Right lobe of liver (tissue), 6 donors: ENCODE measurements around the gene FLRT1. TPM values are rescaled to one million over a fixed set of nuclear protein-coding genes. Genes with fewer than 3 reads are reported as not detected.
"Not testable (repeated sequence)": the region's sequence is repeated elsewhere in the genome, so short reads cannot be mapped to it uniquely, and the experiment has no call there.

Experiments
- ATAC-seq, 4 donors: fragments of 200-7000 bp; cut with Tn5 transposase; one replicate each; pipeline ENCODE4 v1.9.1; 2020; ENCODE audit warnings: mild to moderate bottlenecking in 4 of 4, moderate library complexity in 4 of 4
- DNase-seq, 3 donors: peaks; one replicate each; pipeline ENCODE4 v3.0.0-alpha.2; 2020
- H3K27ac ChIP-seq, 3 donors: fragments of 200-600 bp; one replicate each; pipeline ENCODE4 v1.8.0; 2022
- H3K27me3 ChIP-seq, 2 donors: fragments of 200-600 bp; one replicate each; pipeline ENCODE4 v1.8.0; 2022
- H3K36me3 ChIP-seq, 4 donors: fragments of 200-600 bp; sonication (generic) in 1 of 4; one replicate each; pipeline versions ENCODE4 v1.5.1 to v1.8.0; 2017 to 2022; ENCODE audit warnings: control low read depth in 1 of 4
- H3K4me1 ChIP-seq, 4 donors: fragments of 200-600 bp; sonication (generic) in 1 of 4; one replicate each; pipeline versions ENCODE4 v1.5.1 to v1.8.0; 2017 to 2022; ENCODE audit warnings: control low read depth in 1 of 4
- H3K4me3 ChIP-seq, 3 donors: fragments of 200-600 bp; one replicate each; pipeline ENCODE4 v1.8.0; 2022
- H3K9me3 ChIP-seq, 4 donors: fragments of 200-600 bp; sonication (generic) in 1 of 4; one replicate each; pipeline versions ENCODE4 v1.5.1 to v1.8.0; 2017 to 2022; ENCODE audit warnings: control low read depth in 1 of 4
- POLR2A ChIP-seq: fragments of 450-650 bp; IDR thresholded peaks from one replicate; pipeline ENCODE4 v1.6.1; 2017; ENCODE audit warnings: antibody characterized with exemption, mild to moderate bottlenecking
- WGBS: methylation state at CpG from one replicate; pipeline ENCODE4 v1.1.6; 2018; ENCODE audit warnings: low coverage, low lambda C conversion rate; ENCODE audit not compliant: insufficient coverage; ENCODE audit errors: missing lambda C conversion rate; 5-methylcytosine and 5-hydroxymethylcytosine counted together
- intact Hi-C, 2 donors: fragments of 100-400 bp; cut with DNase I; formaldehyde crosslinking; loops; one replicate each; pipeline versions ENCODE4 v1.11.2 to v1.14.1; 2022
- total RNA-seq, 6 experiments: library from RNA; depleted of rRNA in 2 of 6; stranded (reverse); fragments of >200 nt in 2 of 6; fragmentation: NEBNext Ultra II Directional in 3 of 6; extraction: Animal tissue kit (Norgen Biotek cat#: 25700) in 3 of 6; gene quantifications; one replicate each; pipeline versions ENCODE4 v1.1.0 to v1.2.4, GENCODE V29; 2016 to 2023
- TF ChIP-seq, protein P1 (sequence below), 4 donors: fragments of 200-600 bp in 3 of 4; fragments of 450-650 bp in 1 of 4; IDR thresholded peaks; one replicate each; pipeline versions ENCODE4 v1.5.1 to v1.8.0; 2016 to 2022; ENCODE audit warnings: antibody characterized with exemption in 4 of 4, mild to moderate bottlenecking in 2 of 4
- donor health status: DM: no; HTN: yes; CAD: no.
- donor health status: DM: no; HTN: no; CAD: no.
- donor health status: DM: no; HTN: no; CAD: no.
- donor health status: DM: no; HTN: yes; CAD: no.
- donor health status: DM: no; HTN: yes; CAD: no.

Gene FLRT1
- total RNA-seq, 6 experiments from 2014 or later: 0.12 TPM; not detected in 5

DNA sequence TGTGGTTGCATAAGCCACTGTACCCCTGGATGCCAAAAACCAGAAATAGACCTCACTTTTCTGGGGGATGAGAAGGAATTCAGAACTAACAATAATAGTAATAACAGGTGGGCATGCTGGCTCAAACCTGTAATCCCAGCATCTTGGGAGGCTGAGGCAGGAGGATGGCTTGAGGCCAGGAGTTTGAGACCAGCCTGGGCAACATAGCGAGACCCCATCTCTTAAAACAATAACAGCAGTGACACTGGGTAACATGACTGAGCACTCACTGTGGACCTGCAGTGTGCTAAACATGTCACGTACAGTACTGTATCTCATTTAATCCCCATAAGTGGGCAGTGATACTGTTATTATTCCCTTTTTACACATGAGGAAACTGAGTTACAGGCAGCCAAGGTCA lies 10.0 kb downstream of the FLRT1 start:
- Histone ChIP-seq H3K36me3 (no peaks in the 10 kb centered on the region), H3K4me3 (no peak overlapping the region), H3K27ac (no peak overlapping the region), H3K27me3 (no peaks in the 10 kb centered on the region), H3K4me1 (no peaks in the 10 kb centered on the region), H3K9me3 (no peaks in the 10 kb centered on the region)
- 80% methylated on average over 1 of the region's 2 CpGs for WGBS
- TF ChIP-seq, protein P1, sequence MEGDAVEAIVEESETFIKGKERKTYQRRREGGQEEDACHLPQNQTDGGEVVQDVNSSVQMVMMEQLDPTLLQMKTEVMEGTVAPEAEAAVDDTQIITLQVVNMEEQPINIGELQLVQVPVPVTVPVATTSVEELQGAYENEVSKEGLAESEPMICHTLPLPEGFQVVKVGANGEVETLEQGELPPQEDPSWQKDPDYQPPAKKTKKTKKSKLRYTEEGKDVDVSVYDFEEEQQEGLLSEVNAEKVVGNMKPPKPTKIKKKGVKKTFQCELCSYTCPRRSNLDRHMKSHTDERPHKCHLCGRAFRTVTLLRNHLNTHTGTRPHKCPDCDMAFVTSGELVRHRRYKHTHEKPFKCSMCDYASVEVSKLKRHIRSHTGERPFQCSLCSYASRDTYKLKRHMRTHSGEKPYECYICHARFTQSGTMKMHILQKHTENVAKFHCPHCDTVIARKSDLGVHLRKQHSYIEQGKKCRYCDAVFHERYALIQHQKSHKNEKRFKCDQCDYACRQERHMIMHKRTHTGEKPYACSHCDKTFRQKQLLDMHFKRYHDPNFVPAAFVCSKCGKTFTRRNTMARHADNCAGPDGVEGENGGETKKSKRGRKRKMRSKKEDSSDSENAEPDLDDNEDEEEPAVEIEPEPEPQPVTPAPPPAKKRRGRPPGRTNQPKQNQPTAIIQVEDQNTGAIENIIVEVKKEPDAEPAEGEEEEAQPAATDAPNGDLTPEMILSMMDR (IDR thresholded peaks at IDR 0.05): no peak
- TF ChIP-seq POLR2A: no peak
- intact Hi-C loops: no loop called here
- DNase-seq (no peak), ATAC-seq (no peak)

DNA sequence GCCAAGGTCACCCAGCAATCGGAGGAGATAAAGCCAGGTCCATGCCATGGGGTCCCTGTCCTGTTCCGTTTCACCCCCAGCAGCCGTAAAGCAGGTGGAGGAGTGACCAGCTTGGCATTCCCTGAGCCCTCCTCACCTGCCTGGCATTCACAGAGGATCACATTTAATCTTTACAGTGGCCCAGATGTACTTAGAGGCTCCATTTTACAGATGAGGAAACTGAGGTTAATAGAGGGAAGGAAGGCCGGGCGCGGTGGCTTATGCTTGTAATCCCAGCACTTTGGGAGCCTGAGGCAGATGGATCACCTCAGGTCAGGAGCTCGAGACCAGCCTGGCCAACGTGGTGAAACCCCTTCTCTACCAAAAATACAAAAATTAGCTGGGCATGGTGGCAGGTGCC lies 11.6 kb downstream of the FLRT1 start:
- H3K4me3 ChIP-seq, DNase-seq, H3K27ac ChIP-seq, H3K4me1 ChIP-seq, H3K27me3 ChIP-seq, ATAC-seq, H3K9me3 ChIP-seq, H3K36me3 ChIP-seq, intact Hi-C loops: not testable (repeated sequence)
- no CpG with 5 or more reads among the region's 8 CpGs for WGBS

DNA sequence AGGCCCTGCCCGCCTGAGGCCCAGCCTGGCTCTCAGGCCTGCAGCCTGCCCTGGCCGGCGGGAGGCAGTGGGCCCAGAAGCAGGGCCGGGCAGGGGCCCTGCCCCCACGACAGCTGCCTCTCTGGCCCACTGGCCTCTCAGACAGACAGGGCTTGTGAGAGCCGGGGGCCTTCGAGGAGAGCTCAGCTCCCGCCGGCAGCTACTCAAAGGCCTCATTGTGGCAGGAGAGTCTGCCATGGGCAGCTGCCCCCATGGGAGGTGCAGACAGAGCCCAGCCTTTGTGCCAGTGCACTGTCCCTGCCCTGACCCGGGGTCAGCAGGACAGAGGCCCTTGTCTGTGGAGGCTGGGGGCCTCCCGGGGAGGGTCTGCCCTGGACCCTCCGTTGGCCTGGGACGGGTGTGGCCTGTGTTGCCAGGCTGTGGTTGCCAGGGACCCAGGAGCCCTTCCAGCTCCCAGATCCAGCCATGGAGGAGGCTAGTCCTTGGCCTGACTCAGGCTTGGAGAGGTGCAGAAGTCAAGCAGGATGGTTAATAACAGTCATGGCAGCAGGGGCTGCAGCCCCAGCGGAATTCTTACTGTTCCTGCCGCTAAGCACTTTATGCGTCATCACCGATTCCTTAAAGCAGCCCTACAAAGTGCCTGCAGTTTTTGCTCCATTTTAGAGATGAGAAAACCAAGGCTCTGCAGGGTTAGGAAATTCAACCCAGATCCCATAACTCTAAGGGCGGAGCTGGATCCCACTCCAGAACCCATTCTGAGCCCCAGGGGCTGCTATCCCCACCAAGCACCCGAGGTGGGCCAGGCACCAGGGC lies 12.5 kb downstream of the FLRT1 start:
- 96% methylated on average over 4 of the region's 19 CpGs for WGBS
- Histone ChIP-seq H3K4me1 (no peaks in the 10 kb centered on the region), H3K36me3 (no peaks in the 10 kb centered on the region), H3K4me3 (no peak overlapping the region), H3K27me3 (no peaks in the 10 kb centered on the region), H3K9me3 (no peaks in the 10 kb centered on the region), H3K27ac (no peak overlapping the region)
- no peak for DNase-seq
- no peak for TF ChIP-seq POLR2A
- TF ChIP-seq, protein P1 (IDR thresholded peaks at IDR 0.05): no peak
- ATAC-seq: peak in 3 of 4 donors; percentile 5 to 15 (median 9)
- intact Hi-C loops: no loop called here

DNA sequence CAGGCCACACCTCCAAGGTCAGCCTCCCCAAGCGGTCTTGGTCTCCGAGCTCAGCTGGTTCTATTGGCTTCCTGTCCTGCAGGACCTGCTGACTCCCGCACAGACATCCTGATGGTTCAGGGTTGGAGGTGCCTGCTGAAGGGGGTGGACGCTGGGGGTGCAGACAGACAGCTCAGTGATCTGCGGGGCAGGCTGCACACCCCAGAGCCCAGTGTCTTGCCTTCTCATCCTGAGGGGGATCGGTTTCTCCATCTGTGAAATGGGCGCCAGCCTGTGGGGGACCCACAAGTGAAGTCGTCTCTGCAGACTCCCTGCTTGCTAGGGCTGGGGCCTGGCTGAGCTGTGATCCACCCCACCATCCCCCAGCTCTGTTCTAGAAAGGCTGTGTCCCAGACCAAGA lies 13.8 kb downstream of the FLRT1 start:
- DNase-seq (no peak), ATAC-seq (no peak)
- H3K27me3 ChIP-seq: no peaks in the 10 kb centered on the region
- no peaks in the 10 kb centered on the region for H3K36me3 ChIP-seq
- no peak overlapping the region for H3K27ac ChIP-seq
- TF ChIP-seq POLR2A: no peak
- TF ChIP-seq, protein P1 (IDR thresholded peaks at IDR 0.05): no peak
- H3K9me3 ChIP-seq: no peaks in the 10 kb centered on the region
- intact Hi-C loops: no loop called here
- WGBS: 100% methylated on average over 2 of the region's 8 CpGs
- H3K4me1 ChIP-seq: no peaks in the 10 kb centered on the region
- H3K4me3 ChIP-seq: no peak overlapping the region

DNA sequence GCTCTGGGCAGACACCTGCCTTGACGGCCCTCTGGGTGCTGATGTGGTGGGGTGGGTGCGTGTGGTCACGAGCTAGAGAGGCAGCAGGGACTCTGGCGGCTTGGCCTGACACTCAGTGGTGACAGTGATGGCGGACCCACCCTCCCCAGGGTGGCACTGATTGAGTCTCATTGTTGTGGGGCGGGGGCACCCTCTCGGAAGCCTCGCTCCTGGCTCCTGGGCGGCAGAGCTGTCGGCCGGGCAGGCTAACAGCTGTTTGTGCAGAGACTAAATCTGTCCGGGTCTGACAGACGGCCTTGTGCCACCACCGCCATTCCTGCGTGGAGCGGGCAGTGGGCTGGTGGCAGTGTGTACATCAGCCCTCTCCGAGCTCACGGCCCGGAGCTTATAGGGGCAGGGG lies 15.6 kb downstream of the FLRT1 start:
- no peak for TF ChIP-seq POLR2A
- TF ChIP-seq, protein P1 (IDR thresholded peaks at IDR 0.05): no peak
- no peak for ATAC-seq
- H3K9me3 ChIP-seq: no peaks in the 10 kb centered on the region
- H3K4me3 ChIP-seq: no peak overlapping the region
- no peaks in the 10 kb centered on the region for H3K36me3 ChIP-seq
- no peaks in the 10 kb centered on the region for H3K27me3 ChIP-seq
- intact Hi-C loops: no loop called here
- H3K4me1 ChIP-seq: no peaks in the 10 kb centered on the region
- DNase-seq: no peak
- no peak overlapping the region for H3K27ac ChIP-seq
- WGBS: no CpG with 5 or more reads among the region's 19 CpGs
